OCI-LY1 (cell line): Measurements from ENCODE around the gene AIFM1.

Source experiments
- H2AFZ ChIP-seq: fragments of 200-600 bp; sonication (generic), shearing (Covaris generic); 2 replicates; pipeline ENCODE4 v1.6.0; 2014; ENCODE audit warnings: antibody characterized with exemption, mild to moderate bottlenecking, low read length
- H3F3A ChIP-seq: fragments of 200-600 bp; sonication (generic), shearing (Covaris generic); 2 replicates; pipeline ENCODE4 v1.6.0; 2014; ENCODE audit warnings: mild to moderate bottlenecking, antibody characterized with exemption, low read length, moderate library complexity; ENCODE audit not compliant: insufficient read depth
- H3K27ac ChIP-seq: fragments of 200-600 bp; sonication (generic); 2 replicates; pipeline ENCODE4 v1.5.1; 2014; ENCODE audit warnings: low read length, mixed run types, mild to moderate bottlenecking, low read depth; ENCODE audit not compliant: poor library complexity, severe bottlenecking
- H3K27me3 ChIP-seq: fragments of 200-600 bp; sonication (generic); 2 replicates; pipeline ENCODE4 v1.6.0; 2014; ENCODE audit warnings: antibody characterized with exemption, mild to moderate bottlenecking, low read length, moderate library complexity; ENCODE audit not compliant: insufficient read depth
- H3K36me3 ChIP-seq: fragments of 200-600 bp; sonication (generic); 2 replicates; pipeline ENCODE4 v1.6.1; 2014; ENCODE audit warnings: mild to moderate bottlenecking, antibody characterized with exemption, low read length, moderate library complexity, mixed read lengths; ENCODE audit not compliant: insufficient read depth
- H3K4me1 ChIP-seq: fragments of 200-600 bp; sonication (generic); 2 replicates; pipeline ENCODE4 v1.5.1; 2014; ENCODE audit warnings: mild to moderate bottlenecking, low read length, moderate library complexity; ENCODE audit not compliant: insufficient read depth, severe bottlenecking
- H3K4me2 ChIP-seq: fragments of 200-600 bp; sonication (generic), shearing (Covaris generic); 2 replicates; pipeline ENCODE4 v1.6.1; 2014; ENCODE audit warnings: low read length
- H3K4me3 ChIP-seq: fragments of 200-600 bp; sonication (generic); 2 replicates; pipeline ENCODE4 v1.5.1; 2014; ENCODE audit warnings: low read length, low read depth, mild to moderate bottlenecking, mixed read lengths; ENCODE audit not compliant: poor library complexity, severe bottlenecking
- H3K79me2 ChIP-seq: fragments of 200-600 bp; shearing (Covaris generic); 2 replicates; pipeline ENCODE4 v1.6.1; 2016; ENCODE audit warnings: mixed run types, low read length, mixed read lengths; ENCODE audit not compliant: insufficient read depth
- H3K9ac ChIP-seq: fragments of 200-600 bp; sonication (generic), shearing (Covaris generic); 2 replicates; pipeline ENCODE4 v1.6.1; 2014; ENCODE audit warnings: mild to moderate bottlenecking, low read length, mixed read lengths
- H3K9me2 ChIP-seq: fragments of 200-600 bp; sonication (generic), shearing (Covaris generic); 2 replicates; pipeline ENCODE4 v1.6.1; 2014; ENCODE audit warnings: low read depth, mild to moderate bottlenecking, low read length, mixed read lengths
- H3K9me3 ChIP-seq: fragments of 200-600 bp; shearing (Covaris generic); 2 replicates; pipeline ENCODE4 v1.6.1; 2014; ENCODE audit warnings: low read length, mixed read lengths
- H4K20me1 ChIP-seq: fragments of 200-600 bp; sonication (generic), shearing (Covaris generic); 2 replicates; pipeline ENCODE4 v1.6.0; 2016; ENCODE audit warnings: mild to moderate bottlenecking, low read length; ENCODE audit not compliant: insufficient read depth
- EZH2 ChIP-seq: fragments of 200-600 bp; sonication (generic), shearing (Covaris generic); IDR thresholded peaks from 2 replicates; pipeline ENCODE4 v1.8.0; 2017; ENCODE audit warnings: borderline replicate concordance, mixed run types, mild to moderate bottlenecking, antibody characterized with exemption, low read length, moderate library complexity, mixed read lengths
- TF ChIP-seq, protein P1 (sequence below): fragments of 200-600 bp; sonication (generic), shearing (Covaris generic); IDR thresholded peaks from 2 replicates; pipeline ENCODE4 v1.5.1; 2017; ENCODE audit warnings: mild to moderate bottlenecking, antibody characterized with exemption, low read length, moderate library complexity, mixed read lengths

Gene AIFM1

DNA sequence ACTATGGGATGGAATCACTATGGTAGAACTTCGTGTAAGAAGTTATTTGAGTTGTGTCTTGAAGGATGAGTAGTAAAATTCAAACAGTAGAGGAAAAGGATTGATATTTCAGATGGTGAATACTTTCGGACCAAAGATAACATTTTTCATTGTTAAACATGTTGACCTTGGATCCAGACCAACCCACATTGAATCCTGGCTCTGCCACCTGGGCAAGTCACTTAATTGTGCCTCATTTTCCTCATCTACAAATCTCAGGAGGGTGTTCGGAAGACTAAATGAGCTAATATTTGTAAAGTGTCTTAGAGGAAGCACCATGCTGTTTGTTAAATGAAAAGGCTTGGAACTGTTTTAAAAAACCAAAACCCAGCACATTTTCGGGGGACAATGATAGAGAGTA, 1.4 kb upstream of the AIFM1 start:
- peak overlapping the region; percentile 92 for H3K27ac ChIP-seq

DNA sequence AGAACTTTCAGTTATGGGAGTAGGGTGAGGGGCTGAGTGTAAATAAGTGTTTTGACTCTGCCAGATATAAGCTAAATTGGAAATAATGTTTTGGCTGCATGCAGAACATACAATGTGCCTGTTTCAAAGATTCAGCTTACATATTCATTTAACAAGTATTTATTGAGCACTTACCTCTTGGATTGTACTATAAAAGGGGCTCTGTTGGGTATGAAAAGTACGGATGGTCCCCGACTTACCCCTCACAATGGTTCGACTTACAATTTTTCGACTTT, 799 bp upstream of the AIFM1 start:
- H3K9me3 ChIP-seq: no peaks in the 10 kb centered on the region
- no peaks in the 10 kb centered on the region for H3K27me3 ChIP-seq
- H3K9ac ChIP-seq: peak overlapping the region; percentile 99
- no peaks in the 10 kb centered on the region for H3K9me2 ChIP-seq
- H4K20me1 ChIP-seq: no peaks in the 10 kb centered on the region
- H3K27ac ChIP-seq: peak overlapping the region; percentile 92
- no peaks in the 10 kb centered on the region for H3F3A ChIP-seq
- no peaks in the 10 kb centered on the region; the same call in 1 of the 2 replicates for H3K36me3 ChIP-seq
- H3K4me3 ChIP-seq: peak overlapping the region; percentile 96
- peak overlapping the region; percentile 93 for H3K4me2 ChIP-seq
- H3K79me2 ChIP-seq: peaks cover 26% of the 10 kb centered on the region
- TF ChIP-seq EZH2: no peak
- TF ChIP-seq, protein P1, sequence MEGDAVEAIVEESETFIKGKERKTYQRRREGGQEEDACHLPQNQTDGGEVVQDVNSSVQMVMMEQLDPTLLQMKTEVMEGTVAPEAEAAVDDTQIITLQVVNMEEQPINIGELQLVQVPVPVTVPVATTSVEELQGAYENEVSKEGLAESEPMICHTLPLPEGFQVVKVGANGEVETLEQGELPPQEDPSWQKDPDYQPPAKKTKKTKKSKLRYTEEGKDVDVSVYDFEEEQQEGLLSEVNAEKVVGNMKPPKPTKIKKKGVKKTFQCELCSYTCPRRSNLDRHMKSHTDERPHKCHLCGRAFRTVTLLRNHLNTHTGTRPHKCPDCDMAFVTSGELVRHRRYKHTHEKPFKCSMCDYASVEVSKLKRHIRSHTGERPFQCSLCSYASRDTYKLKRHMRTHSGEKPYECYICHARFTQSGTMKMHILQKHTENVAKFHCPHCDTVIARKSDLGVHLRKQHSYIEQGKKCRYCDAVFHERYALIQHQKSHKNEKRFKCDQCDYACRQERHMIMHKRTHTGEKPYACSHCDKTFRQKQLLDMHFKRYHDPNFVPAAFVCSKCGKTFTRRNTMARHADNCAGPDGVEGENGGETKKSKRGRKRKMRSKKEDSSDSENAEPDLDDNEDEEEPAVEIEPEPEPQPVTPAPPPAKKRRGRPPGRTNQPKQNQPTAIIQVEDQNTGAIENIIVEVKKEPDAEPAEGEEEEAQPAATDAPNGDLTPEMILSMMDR: no peak
- H2AFZ ChIP-seq: no peak overlapping the region
- H3K4me1 ChIP-seq: peaks cover 51% of the 10 kb centered on the region

More for the DNA sequence above, 1.4 kb upstream of the AIFM1 start:
- H3K9ac ChIP-seq: peak overlapping the region; percentile 99
- no peak for TF ChIP-seq EZH2
- TF ChIP-seq, protein P1: no peak
- no peaks in the 10 kb centered on the region for H3K9me2 ChIP-seq
- no peaks in the 10 kb centered on the region for H3F3A ChIP-seq
- H2AFZ ChIP-seq: no peak overlapping the region
- peak overlapping the region; percentile 93 for H3K4me2 ChIP-seq
- peaks cover 51% of the 10 kb centered on the region for H3K4me1 ChIP-seq
- no peaks in the 10 kb centered on the region for H4K20me1 ChIP-seq
- H3K36me3 ChIP-seq: no peaks in the 10 kb centered on the region; the same call in 1 of the 2 replicates
- no peaks in the 10 kb centered on the region for H3K9me3 ChIP-seq
- peaks cover 22% of the 10 kb centered on the region for H3K79me2 ChIP-seq
- peak overlapping the region; percentile 96 for H3K4me3 ChIP-seq
- no peaks in the 10 kb centered on the region for H3K27me3 ChIP-seq

DNA sequence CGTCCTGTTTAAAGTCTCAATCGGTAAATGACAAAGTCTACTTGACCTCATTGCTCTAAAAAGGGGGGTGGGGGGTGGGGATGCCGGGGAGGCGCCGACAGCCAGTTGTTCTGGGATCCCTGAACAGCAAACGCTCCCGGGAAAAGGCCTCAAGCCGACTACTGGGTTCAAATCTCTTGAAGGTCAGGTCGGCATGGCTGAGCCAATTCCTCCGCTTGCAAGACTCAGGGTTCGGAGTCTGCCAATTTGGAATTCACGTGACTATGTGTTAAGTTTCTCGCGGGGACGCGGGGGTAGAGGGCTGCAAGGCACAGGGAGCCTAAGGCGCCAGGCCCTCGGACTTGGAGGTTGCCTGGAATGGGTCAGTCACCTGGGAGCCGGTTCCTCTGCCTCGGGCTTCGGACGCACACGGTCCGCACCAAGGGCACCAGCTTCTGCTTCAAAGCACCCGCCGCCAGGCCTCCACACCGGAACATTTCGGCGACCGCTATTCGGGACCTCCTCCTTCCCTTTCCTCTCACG, 399 bp downstream of the AIFM1 start:
- Histone ChIP-seq H3K9ac (peak overlapping the region; percentile 99), H3K4me2 (peak overlapping the region; percentile 88), H3K79me2 (peaks cover 28% of the 10 kb centered on the region), H3K4me3 (peak overlapping the region; percentile 96), H3K4me1 (peaks cover 48% of the 10 kb centered on the region), H4K20me1 (no peaks in the 10 kb centered on the region), H3K9me2 (no peaks in the 10 kb centered on the region), H3K9me3 (no peaks in the 10 kb centered on the region), H3K36me3 (no peaks in the 10 kb centered on the region; the same call in 1 of the 2 replicates), H2AFZ (no peak overlapping the region), H3F3A (no peaks in the 10 kb centered on the region), H3K27ac (peak overlapping the region; percentile 92), H3K27me3 (no peaks in the 10 kb centered on the region)
- TF ChIP-seq, protein P1: no peak
- TF ChIP-seq EZH2: no peak
